GM10248 (cell line): ENCODE data around the gene WIZ.

Experiments used
- CTCF ChIA-PET: fragments of 300-600 bp; sonication (Branson Sonifier 250); formaldehyde crosslinking; extraction: SDS; loops from one replicate; lab custom pipeline; 2021; ENCODE audit warnings: antibody characterized with exemption; lab: Yijun Ruan, JAX
- POLR2A ChIA-PET: fragments of 350-650 bp; sonication (Branson Sonifier 250); formaldehyde crosslinking; extraction: SDS; loops from one replicate; lab custom pipeline; 2020; ENCODE audit warnings: antibody characterized with exemption; lab: Yijun Ruan, JAX
- DNase-seq: peaks from one replicate; pipeline ENCODE4 v3.0.0; 2012; ENCODE audit errors: extremely low spot score
- TF ChIP-seq, protein P1 (sequence below): IDR thresholded peaks from 2 replicates; pipeline ENCODE4 v1.5.1; 2012; ENCODE audit warnings: mild to moderate bottlenecking, low read depth; ENCODE audit errors: extremely low read depth, missing control alignments, control extremely low read depth

The WIZ gene

DNA sequence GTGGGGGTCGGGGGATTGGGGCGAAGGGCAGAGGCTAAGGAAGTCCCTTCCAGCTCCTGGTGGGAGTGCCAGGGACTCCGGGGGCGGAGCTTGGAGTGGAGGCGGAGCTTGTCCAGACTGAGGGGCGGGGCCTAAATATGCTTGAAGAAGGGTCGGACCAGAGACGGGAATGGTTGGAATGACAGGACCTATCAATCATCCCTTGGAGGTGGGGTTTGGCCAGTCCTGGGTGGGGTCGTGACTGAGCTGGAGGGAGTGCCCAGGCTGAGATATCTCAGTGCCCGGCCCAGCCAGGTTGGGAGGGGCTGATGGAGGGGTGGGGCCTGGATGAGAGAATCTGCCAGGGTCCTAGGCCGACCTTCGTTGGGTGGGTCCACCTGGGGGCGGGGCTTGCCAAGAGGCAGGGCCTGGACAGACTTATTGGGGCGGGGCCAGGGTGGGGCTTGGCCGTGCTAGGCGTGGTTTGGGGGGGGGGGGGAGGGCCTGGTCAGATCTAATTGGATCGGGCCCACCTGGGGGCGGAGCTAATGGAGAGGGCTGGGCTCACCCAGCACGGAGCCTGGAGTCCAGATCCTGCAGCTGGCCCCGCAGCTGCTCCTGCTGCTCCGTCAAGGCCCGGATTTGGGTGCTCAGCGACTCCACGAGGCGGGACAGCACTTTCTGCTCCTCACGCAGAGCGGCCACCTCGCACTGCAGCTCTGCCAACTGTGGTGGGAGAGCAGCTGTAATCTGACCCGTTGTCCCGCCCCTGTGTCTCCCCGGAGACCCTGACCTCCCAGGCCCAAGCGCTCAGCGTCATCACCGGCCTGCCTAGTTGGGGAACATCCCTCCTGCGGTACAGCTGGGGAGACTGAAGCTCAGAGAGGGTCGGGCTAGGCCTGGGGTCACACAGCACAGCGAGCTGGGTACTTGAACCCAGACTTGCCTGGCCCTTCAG lies 2.6 kb upstream of the WIZ start:
- TF ChIP-seq, protein P1, sequence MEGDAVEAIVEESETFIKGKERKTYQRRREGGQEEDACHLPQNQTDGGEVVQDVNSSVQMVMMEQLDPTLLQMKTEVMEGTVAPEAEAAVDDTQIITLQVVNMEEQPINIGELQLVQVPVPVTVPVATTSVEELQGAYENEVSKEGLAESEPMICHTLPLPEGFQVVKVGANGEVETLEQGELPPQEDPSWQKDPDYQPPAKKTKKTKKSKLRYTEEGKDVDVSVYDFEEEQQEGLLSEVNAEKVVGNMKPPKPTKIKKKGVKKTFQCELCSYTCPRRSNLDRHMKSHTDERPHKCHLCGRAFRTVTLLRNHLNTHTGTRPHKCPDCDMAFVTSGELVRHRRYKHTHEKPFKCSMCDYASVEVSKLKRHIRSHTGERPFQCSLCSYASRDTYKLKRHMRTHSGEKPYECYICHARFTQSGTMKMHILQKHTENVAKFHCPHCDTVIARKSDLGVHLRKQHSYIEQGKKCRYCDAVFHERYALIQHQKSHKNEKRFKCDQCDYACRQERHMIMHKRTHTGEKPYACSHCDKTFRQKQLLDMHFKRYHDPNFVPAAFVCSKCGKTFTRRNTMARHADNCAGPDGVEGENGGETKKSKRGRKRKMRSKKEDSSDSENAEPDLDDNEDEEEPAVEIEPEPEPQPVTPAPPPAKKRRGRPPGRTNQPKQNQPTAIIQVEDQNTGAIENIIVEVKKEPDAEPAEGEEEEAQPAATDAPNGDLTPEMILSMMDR: no peak
- POLR2A ChIA-PET: interaction anchor here (1.5 kb wide), 1 partner anchor 33 kb away, joined by 4 read pairs; the partner anchor contains the start of gene AKAP8L
- CTCF ChIA-PET: interaction anchor here (0.7 to 2.0 kb wide), 5 partner anchors 11 to 103 kb away, joined by 3 to 9 read pairs (median 3); partner anchors contain the start of gene AKAP8L
- no peak for DNase-seq

DNA sequence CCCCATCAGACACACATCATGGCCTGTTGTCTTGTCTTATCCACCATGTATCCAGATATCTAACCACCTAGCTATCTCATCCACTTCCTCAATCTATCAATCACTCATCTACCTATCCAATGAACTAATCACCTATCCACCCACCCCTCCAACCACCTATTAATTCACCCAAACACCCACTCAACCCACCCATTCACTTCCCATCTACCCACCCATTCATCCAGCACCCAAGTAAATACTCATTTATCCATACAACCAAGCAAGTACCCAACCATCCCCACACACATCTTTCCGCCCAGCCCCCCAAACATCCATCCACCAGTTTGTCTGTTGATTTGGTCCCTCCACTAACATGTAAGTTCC lies 753 bp upstream of the WIZ start:
- CTCF ChIA-PET: no interaction called here

DNA sequence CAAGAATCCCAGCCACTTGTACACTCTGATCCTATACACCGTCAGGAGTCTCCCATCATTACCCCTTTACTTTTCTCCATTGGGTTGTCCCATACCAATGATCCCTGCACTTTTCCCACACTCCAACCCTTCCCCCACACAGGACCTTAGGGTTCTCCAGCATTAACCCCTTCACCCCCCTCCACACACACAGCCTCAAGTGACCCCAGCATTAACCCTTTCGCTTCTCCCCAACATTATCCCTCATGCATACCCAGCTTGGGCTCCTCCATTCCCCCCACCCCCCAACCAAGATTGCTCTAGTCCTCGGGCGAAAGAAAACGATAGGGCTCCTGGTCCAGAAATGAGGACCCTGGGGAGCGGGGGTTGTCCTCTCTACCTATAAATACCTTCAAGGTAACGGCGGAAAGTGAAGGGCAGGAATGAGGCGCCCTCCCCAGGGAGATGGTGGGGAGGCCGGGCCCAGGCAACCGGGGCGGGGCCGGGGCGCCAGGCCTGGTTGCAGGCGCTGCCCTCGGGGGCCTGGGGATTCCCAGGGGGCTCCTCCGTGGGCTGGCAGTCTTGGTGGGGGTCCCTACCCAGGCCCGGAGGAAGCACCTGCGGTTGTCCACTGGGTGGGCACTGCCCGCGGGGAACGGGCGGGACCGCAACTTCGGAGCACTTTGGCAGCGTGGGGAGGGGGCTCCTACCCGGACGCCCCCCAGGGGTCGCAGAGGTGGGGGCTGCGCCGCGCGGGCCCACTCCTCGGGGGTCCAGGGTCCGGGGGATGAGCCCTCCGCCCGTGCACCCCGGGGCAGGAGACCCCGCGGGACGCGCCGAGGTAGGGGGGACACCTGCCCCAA lies 757 bp downstream of the WIZ start:
- CTCF ChIA-PET: interaction anchor here (0.9 kb wide), 1 partner anchor 17 kb away, joined by 3 read pairs; no protein-coding TSS in a partner anchor
- TF ChIP-seq, protein P1: peak; percentile 16
- peak; percentile 57 for DNase-seq
- POLR2A ChIA-PET: no interaction called here

More for the DNA sequence above, 753 bp upstream of the WIZ start:
- DNase-seq: no peak
- POLR2A ChIA-PET: no interaction called here
- TF ChIP-seq, protein P1: no peak

DNA sequence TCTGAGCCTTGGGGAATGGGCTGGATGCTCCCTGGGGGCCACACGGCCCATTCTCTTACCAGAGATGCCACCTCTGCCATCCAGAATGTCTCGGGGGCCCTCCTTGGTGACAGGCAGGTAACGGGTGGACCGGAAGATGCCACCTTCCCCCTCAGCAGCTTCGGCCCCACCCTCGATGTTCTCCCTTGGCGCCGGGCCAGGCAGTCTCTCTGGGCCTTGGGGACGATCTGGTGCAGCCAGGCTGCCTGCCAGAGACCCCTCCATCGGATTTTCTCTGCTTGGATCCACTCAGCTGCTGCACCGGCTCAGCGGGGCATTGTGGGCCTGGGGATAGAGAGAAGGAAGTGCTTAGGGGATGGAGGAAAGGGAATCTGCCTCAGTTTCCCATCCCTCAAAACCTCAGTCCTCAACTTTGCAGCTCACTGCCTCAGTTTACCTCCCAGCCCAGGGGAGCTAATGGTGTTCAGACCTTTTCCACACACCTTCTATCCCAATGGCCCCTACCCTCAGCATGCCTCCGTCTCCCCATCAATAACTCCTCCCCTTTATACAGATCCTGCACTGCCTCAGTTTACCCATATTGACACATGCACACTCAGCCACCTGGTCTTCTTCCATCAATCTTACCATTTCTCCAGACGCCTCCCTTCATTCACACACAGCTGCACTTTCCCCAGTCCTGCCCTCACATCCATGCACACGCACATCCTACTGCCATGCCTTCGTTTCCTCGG lies 1.5 kb downstream of the WIZ start:
- TF ChIP-seq, protein P1: no peak
- DNase-seq: no peak
- ChIA-PET CTCF (interaction anchor here (0.8 kb wide), 1 partner anchor 12 kb away, joined by 3 read pairs; no protein-coding TSS in a partner anchor), POLR2A (no interaction called here)

DNA sequence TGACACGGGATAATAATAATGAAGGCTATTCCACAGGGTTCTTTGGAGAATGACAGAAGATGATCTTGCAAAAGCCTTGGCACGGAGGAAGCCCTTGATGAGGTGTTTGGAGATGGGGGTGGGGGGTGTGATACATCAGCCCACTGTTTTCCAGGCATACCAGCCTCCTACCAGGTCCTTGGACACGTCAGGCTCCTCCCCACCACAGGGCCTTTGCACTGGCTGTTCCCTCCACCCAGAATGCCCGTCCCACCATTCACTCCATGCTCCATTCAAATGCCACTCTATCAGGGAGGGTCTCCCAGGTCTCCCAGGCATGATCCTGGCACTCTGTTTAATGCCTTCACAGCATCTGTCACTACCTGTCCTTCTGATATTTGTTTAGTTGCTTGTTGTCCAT lies 2.7 kb downstream of the WIZ start:
- POLR2A ChIA-PET: no interaction called here
- DNase-seq: no peak
- TF ChIP-seq, protein P1: no peak
- CTCF ChIA-PET: interaction anchor here (0.8 kb wide), 1 partner anchor 11 kb away, joined by 3 read pairs; no protein-coding TSS in a partner anchor
